GM21423 (cell line): Measurements from ENCODE around the gene IL1RL2.

Experiments used
- ATAC-seq: cut with Tn5 transposase; IDR thresholded peaks from one replicate; pipeline ENCODE4 v1.9.1; 2021; ENCODE audit warnings: mild to moderate bottlenecking, moderate library complexity; ENCODE audit not compliant: unreplicated experiment

Gene IL1RL2

DNA sequence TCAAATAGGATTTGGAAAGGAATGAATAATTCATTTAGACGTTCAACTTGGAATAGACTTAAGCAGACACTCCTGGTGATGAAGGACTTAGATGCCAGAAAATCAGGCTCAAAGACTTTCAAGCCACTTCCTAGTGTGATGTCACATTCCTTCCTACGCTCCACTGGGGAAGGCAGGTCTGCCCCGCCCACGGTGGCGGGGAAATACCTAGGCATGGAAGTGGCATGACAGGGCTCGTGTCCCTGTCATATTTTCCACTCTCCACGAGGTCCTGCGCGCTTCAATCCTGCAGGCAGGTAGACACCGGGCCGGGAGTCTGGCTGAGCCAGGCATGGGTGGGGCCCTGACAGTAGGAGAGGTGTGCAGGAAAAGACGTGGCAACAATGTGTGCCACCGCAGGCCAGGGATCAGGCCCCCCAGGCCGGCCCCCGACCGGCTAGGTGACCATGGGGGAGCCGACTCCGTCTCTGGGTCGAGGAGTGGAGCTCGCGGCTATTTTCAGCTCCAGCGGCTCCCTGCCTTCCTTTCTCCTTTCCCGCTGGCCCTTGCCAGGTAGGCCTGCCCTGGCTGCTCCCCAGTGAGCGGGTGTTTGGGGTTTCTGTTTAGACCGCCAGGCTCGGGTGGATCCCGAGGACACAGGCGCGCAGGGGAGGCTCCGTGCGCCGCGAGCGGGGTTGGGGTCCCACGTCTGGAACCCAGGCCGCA is at the start of gene IL1RL2:
TSS of gene IL1RL2 (plus strand) at position 233 of the 705 bp plus-strand sequence. CDS start 845 bp downstream, outside the sequence.
- ATAC-seq, result no peak

DNA sequence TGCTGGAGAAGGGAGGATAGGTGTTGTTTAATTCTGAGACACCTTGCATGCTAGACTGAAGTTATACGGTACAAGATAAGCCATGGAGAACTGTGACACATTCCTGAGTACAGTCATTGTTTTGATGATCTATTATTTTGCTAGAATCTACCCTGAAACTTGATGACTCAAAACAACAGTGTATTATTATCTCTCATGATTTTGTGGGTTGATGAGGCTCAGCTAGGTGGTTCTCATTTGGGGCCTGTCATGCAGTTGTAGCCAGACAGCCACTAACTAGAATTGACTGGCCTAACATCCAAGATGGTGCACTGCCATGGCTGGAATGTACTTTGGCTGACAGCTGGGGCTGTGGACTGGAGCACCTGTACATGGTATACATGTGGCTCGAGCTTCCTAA is 49.7 kb upstream of the IL1RL2 start:
- ATAC-seq, result no peak

DNA sequence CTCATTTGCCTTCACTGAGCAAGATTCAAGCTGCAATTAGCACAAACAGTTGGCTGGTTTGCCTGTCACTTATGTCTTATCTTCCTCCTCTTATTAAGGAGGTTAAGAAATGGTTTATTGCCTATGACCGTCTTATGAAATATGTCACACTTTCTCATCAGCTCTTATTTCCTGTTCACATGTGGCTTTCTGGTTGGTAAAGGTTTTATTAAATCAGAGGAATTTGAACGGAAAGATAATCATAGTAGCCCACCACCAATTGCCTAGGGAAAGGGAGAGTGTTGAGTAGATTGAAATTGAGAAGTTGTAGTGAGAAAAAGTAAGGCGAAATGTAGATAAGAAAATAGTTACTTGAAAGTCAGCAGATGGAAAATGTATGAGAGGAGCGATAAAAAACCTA is 48.5 kb upstream of the IL1RL2 start:
- no peak for ATAC-seq

DNA sequence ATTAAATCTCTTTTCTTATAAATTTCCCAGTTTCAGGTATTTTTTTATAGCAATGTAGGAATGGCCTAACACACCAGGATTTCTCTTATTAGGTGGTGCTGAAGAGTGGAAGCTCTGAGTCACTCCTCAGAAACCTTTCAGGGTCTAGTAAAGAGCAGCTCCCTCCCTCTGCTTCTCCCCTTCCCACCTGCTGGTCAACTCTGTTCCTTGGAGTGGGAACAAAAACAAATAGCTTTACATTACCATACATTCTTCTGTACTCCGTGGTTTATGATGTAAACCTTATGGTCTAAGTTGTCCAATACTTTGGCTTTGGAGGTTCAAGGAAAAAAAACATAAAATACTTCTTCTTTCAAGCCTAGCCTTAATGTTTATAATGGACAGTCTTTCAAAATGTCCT is 47.0 kb upstream of the IL1RL2 start:
- ATAC-seq, result no peak

DNA sequence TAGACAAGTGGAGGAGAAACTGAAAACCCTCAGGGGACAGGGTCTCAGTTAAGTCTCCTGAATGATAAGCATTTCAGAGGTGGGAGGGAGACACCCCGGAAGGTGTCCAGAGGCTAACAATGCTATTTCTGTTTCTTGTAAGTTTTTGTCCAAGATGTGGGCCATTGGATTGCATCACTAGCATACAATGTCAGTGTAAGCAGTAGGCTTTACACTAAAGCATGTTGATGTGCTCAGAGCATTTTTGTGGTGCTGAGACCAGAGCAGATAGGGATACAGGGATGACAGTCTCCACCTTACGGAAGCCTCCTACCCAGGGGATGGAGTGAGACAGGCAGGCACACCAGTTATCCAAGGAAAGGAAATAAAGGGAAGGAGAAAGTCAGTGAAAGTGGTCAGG is 46.4 kb upstream of the IL1RL2 start:
- no peak for ATAC-seq

DNA sequence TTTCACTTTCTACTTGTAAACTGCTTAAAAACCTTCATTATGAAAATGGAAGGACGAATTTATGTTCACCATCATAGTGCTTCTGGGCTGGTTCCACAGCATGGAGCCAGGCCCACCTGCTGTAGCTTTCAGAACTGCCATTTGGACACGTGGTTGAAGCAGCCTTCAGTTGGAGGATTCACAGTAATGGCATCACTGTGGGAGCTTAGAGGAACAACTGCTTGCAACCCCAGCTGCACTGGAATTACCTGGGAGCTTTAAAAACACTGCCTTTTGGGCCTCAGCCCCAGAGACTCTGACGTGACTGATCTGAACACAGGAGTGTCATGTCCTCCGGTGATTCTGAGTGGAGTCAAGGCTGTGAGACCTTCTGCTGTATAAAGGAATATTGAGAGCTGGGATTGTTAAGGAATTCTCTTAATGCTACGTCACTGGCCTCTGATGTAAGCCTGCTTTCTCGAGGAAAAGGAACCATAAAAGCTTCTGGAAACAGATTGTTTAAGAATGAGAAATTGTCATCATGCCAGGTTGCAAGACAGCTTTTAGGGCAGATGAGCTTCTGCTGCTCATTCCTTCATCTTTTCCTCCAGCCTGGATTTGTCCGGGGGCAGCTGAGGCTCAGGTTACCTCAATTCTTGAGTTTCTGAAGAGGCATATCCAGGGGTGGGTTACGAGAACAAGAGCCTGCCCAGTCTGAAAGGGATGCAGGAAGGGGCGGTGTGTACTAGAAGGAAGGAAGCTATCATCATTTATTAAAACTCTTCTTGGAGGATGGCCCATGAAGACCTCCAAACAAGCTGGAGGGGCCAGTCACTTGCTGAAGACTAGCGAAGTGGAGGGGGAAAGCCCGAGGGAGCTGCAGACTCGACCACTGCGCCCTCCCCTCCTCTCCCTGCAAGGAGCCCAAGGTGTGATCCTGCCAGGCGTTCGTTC is 45.5 kb upstream of the IL1RL2 start:
- ATAC-seq, result no peak

DNA sequence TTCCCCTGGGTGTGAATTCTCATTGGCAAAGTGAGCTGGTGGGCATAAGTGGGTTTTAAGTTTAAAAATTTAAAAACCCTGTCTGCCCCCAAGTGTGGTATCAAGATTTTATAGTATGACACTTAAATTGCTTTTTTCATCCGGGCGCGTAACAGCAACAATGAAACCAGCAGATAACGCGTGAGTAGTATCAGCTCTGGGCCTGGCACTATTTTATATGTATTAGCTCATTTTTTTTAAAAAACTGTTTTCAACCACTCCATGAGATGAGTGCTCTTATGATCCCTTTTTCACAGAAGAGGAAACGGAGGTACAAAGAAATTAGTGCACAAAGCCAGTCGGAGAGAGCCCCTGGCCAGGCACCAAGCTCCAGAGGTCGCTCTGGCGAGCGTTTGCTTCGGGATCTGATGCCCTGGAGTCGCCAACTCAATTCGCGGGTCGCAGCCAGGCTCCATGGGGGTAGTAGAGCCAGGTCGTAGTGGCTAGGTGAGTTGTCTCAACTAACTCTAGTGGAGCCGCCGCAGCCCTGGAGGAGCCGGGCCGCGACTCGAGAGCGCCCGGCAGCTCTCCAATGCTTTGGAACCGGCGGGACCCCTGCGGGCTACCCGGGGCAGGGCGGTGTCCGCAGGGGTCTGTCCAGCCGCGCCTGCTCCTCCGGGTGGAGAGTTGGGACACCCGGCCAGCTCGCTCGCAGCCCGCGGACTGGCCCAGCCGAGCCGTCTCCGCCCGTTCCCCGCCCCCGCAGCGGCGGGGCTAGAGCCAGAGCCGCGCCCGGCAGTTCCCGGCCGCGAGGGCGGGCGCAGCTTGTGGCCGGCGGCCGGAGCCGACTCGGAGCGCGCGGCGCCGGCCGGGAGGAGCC is 44.6 kb upstream of the IL1RL2 start, which contains the start of gene IL1R1:
TSS of gene IL1R1 (plus strand) at position 777 of the 859 bp plus-strand sequence. CDS start 14,979 bp downstream, outside the sequence.
- ATAC-seq, result no peak

DNA sequence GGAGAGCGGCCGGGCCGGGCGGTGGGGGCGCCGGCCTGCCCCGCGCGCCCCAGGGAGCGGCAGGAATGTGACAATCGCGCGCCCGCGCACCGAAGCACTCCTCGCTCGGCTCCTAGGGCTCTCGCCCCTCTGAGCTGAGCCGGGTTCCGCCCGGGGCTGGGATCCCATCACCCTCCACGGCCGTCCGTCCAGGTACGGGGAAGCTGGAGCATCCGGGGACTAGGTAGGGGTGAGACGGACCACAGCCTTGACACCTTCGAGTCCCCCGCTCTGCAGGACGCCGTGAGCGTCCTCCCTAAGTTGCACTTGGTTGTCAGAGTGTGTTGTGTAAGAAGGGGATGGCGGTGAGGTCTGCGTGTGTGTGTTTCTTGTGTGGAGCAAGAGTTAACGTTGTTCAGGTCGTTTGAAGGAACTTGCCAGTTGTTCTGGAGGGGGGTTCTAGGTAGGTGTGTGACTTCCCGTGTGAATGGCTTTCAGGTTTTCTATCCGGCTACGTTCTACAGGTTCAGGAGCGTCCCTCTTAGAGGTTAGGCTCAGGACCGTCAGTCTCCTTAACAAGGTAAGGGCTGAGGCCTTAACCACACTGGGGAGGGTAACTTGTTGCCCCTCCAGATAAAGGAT is 43.9 kb upstream of the IL1RL2 start:
- no peak for ATAC-seq

DNA sequence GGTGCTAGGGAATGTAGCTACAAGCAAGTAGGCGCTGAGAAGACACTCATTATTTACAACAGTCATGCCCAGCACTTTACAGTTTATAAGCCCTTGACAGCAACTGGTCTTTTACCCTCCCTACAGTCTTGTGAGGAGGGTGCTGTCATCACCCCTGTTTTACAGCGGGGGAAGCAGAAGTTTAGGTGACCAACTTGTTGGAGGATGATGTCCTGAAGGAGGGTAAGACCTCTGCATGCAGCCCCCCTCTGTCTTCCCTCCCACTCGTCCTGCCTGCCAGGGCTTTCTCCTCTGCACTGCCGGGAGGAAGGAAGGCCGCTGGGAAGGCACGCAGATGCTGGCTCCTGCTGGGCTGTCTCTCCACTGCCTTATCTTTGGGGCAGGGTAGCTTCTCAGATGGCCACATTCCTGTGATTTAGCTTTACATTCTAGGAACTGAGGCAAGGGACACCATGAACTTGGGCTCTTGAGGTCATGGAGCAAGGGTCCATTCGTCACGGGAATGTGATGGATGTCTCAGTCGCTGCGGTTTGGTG is 43.3 kb upstream of the IL1RL2 start:
- no peak for ATAC-seq

DNA sequence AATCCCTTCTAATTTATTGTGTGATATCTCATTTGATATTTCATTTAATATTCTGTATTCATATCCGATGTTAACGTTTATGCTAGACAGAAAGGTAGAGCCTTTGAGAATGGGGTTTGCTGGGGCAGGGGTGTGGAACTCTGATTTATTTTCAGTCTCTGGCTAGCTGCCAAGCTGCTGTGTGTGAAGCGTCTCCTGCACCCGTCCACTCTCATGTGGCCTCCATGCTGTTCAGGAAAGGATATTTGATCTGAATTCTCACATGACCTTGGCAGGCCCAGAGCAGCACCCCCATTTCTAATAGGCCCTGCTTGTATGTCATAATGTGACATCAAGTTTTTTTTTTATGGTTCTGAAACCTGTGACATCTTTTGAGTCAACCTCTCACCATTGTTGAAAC is 42.7 kb upstream of the IL1RL2 start:
- ATAC-seq, result no peak

DNA sequence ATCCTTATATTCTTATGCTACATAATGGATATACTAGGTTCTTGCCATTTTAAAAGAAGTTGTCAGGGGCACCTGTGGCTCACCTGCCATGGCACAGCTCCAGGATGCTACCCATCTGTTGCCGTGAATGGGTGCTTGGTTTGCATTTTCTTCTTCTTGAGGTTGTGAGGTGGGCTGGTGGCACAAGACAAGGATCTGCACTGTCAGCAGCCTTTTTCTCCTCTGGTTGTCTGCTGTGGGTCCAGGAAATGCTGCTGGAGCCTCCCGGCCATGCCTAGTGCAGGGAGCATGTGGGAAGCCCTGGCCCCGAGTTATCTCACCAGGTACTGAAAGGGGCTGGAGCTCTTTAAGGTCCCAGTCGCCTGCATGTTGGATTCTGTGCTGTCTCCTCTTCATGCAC is 41.7 kb upstream of the IL1RL2 start:
- no peak for ATAC-seq

DNA sequence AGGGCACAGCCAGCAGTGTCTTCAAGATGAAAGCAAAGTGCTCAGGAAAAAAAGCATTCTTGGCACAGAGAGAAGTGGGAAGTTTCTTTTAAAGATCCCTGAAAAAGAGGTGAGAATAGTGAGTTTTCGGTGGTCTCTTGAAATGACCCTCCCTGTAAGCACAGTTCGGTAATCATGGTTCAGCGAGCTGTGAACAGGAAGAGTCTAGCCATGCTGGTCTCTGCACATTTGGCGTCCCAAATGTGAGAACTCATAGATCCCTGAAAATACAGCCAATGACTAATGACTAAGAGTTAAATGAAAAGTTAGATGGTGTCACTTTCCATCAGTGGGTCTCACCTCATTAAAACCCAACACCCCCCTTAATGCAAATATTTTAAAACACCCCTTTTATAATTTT is 40.9 kb upstream of the IL1RL2 start:
- ATAC-seq, result no peak

DNA sequence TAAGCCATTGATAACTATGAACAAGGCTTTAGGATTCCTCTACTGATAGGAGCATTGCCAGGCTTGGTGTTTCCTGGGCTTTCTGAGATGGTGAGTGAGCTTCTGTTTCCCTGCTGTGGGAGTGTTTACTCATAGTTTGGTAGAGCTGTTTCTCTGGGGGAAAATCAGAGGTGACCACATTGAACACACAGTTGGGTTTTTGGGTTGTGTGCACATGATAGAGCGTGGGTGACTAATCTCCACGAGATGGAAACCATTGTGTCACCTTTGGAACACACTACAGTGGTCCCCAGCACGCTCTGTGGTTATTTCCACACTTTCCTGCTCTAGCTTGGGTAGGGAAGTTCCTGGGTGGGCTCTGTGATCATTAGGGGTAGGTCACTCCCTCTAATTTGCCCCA is 38.9 kb upstream of the IL1RL2 start:
- ATAC-seq, result no peak

DNA sequence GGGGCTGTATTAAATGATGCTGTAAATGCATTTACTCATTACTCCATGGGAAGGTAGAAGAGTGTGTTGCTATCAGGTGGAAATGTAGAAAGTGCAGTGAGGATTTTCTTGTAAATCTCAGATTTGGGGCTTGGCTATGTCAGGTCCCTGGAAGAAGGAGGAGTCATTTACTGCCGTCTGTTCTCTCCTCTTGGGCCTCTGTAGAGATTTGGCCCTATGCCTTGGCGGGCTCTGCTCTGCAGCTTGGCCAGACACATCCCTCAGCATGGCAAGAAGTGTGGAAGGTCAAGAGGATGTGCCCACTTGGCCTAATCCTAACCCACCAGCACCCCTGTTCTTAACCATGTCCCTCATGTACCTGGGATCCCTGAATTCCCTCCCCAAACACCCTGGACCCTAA is 37.6 kb upstream of the IL1RL2 start:
- no peak for ATAC-seq

DNA sequence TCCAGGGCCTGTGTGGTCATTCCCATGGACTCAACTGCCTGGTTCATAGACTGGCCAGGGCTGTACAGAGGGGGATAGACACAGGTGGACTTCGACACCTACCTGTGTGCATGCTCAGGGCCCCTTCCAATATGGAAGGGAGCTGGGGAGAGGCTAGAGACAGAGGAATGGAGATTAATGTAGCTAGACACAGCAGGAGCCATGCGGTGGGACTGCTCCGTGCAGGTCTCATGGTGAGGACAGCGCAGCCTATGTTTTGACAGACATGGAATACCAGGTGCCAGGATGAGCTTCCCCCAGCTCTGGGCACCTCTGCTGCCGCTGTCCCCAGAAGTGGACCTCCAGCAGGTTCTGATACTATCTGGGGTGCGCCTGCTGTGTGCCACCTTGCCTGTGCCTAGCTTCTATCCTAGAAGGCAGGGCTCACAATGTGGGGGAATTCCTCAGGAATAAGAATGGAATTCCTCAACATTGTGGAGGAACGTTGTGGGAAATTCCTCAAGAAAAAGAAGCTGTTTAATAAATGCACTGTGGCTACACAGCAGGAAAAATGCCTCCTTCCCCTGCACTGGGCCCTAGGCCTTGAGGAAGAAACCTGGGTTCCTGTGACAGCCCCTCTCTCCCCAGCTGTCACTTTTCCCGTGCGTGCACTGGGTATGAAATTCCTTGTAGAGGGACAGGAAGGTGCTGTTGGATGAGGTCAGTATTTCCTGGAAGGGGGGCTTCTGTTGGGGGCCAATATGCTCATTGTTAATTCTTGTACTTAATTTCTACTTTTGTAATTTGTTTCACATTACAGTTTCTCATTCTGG is 37.0 kb upstream of the IL1RL2 start:
- no peak for ATAC-seq

DNA sequence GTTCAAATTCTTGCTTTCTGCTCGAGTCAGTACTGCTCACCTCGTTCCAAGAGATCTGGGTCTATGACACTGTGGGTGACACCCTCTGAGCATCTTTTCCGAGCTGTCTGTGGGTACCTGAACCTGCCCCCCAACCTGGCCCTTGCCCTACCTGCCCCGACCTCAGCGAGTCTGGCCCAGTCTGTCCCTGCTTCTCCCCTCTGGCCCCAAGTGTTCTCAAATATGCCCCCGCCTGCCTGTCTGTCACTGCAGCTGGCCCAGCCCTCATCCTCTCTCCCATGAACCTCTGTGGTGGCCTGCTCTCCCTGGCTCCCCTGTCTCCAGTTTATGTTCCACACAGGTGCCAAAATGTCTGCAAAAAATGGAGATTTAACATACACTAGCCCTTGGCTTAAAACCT is 32.5 kb upstream of the IL1RL2 start:
- ATAC-seq, result no peak

DNA sequence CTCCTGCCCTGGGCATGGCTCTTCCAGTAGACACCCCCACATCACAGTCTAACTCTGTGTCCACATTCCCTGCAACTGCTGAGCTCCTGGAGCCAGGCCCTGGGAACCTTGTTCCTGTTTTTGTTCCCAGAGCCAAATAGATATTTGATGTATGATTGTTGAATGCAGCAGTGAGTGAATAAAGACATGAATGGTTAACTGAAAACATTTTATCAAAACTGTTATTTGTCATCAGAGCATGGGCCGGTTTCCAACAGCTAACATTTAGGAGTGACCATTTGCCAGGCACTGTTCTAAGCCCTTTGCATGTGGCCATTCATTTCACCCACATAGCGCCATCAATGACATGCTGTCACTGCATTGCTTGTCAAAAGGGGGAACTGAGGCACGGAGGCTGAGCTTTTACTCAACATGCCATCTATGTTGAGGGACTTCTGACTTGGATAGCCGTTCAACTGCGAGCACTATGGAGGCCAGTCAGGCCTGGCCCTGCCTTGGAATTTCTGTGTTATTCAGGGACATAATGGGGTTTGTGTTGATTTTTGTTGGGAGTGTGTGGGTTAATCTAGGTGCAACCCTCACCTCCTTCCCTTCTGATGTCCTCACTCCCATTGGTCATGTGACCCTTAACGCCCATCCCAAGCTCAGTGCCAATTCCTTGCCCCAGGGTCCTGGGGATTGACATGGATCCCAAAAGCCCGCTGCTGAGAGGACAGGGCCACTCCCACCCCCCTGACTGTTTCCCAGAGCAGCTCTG is 31.7 kb upstream of the IL1RL2 start:
- no peak for ATAC-seq

DNA sequence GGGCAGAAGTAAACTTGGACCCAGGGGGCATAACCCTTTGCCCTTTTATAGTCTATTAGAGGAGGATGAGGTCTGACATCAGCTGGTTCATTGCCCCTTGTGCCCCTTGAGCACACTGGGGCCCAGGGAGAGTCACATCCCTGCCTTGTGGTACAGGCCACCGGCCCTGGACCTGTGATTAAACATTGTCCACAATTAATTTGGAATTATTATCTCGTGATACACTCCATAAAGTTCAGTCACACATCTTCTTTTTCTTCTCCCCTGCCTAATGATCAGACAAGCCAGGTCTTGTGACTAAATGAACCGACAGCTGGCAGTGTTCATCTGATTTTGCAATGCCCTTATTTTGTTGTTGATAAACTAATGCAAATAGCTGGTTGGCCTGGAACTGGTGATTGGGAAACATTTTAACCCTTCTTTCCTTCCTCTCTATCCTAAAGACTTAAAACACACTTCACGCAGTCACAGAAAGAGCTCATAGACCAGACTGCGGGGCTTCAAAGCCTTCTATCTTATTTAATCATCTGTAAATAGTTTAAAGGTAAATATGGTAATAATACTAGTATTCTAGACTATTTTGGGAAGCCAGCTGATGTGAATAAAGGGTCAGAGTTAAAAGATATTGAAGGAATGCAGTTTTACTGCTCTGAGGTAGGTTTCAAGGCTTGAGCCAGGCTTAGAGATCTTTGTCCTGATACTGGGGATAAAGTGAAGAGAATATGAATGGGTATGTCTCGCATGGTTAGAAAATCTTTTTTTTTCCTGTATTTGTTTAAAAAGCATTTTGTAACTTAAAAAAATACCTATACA is 30.9 kb upstream of the IL1RL2 start:
- ATAC-seq, result no peak
